HEK293 (cell line): ENCODE measurements around the gene GALNT2.

Source experiments
- CTCF ChIA-PET: fragments of 350-600 bp; formaldehyde crosslinking; extraction: SDS; loops from one replicate; lab custom pipeline; 2021; ENCODE audit warnings: antibody characterized with exemption; lab: Yijun Ruan, JAX
- POLR2A ChIA-PET: fragments of 300-600 bp; formaldehyde crosslinking; extraction: SDS; loops from one replicate; lab custom pipeline; 2020; ENCODE audit warnings: antibody characterized with exemption, inconsistent platforms; lab: Yijun Ruan, JAX
- H3K27ac ChIP-seq: fragments of 200-500 bp; sonication (Bioruptor generic); 2 replicates; pipeline ENCODE4 v1.5.1; 2014; ENCODE audit warnings: low read depth, low read length, control low read depth, inconsistent platforms; ENCODE audit errors: extremely low read depth
- H3K36me3 ChIP-seq, 2 experiments: fragments of 200-500 bp in 1 of 2; sonication (Bioruptor generic) in 1 of 2; 1 replicate in 1 of 2; 2 replicates in 1 of 2; pipeline ENCODE4 v1.5.1; 2014 to 2017; ENCODE audit warnings: inconsistent platforms in 2 of 2, low read length in 2 of 2; ENCODE audit not compliant: control insufficient read depth in 2 of 2, insufficient read depth in 1 of 2
- H3K4me1 ChIP-seq: fragments of 200-500 bp; sonication (Bioruptor generic); 2 replicates; pipeline ENCODE4 v1.5.1; 2014; ENCODE audit warnings: mild to moderate bottlenecking, low read length, inconsistent platforms; ENCODE audit not compliant: control insufficient read depth, insufficient read depth
- H3K4me3 ChIP-seq: 2 replicates; pipeline ENCODE4 v1.5.1; 2011; ENCODE audit warnings: low read depth, mild to moderate bottlenecking, control low read depth, low read length, moderate library complexity
- H3K9me3 ChIP-seq: fragments of 200-500 bp; sonication (Bioruptor generic); 2 replicates; pipeline ENCODE4 v1.5.1; 2014; ENCODE audit warnings: low read depth, low read length, inconsistent platforms; ENCODE audit not compliant: control insufficient read depth, insufficient read depth
- CTCF ChIP-seq: fragments of 450-650 bp; formaldehyde crosslinking; IDR thresholded peaks from 2 replicates; pipeline ENCODE4 v1.5.1; 2016; ENCODE audit warnings: missing biosample characterization, missing genetic modification characterization
- HOXC10 ChIP-seq: sonication (generic); formaldehyde crosslinking; IDR thresholded peaks from 2 replicates; pipeline ENCODE4 v1.8.1; 2023; ENCODE audit warnings: mild to moderate bottlenecking, missing genetic modification reagents
- PATZ1 ChIP-seq: fragments of 450-650 bp; formaldehyde crosslinking; IDR thresholded peaks from 2 replicates; pipeline ENCODE4 v1.5.1; 2016; ENCODE audit warnings: missing biosample characterization, missing genetic modification characterization
- ZBTB20 ChIP-seq: fragments of 450-650 bp; formaldehyde crosslinking; IDR thresholded peaks from 2 replicates; pipeline ENCODE4 v1.5.1; 2016; ENCODE audit warnings: missing biosample characterization, missing genetic modification characterization
- ZNF157 ChIP-seq: fragments of 450-650 bp; formaldehyde crosslinking; IDR thresholded peaks from 2 replicates; pipeline ENCODE4 v1.5.1; 2016; ENCODE audit warnings: missing biosample characterization, missing genetic modification characterization
- ZNF266 ChIP-seq: fragments of 450-650 bp; formaldehyde crosslinking; IDR thresholded peaks from 2 replicates; pipeline ENCODE4 v1.5.1; 2016; ENCODE audit warnings: missing biosample characterization, missing genetic modification characterization, low read depth
- ZNF416 ChIP-seq: fragments of 450-650 bp; formaldehyde crosslinking; IDR thresholded peaks from 2 replicates; pipeline ENCODE4 v1.5.1; 2016; ENCODE audit warnings: missing biosample characterization, missing genetic modification characterization
- ZNF514 ChIP-seq: fragments of 450-650 bp; formaldehyde crosslinking; IDR thresholded peaks from 2 replicates; pipeline ENCODE4 v1.5.1; 2016; ENCODE audit warnings: missing biosample characterization, missing genetic modification characterization
- ZNF521 ChIP-seq: fragments of 450-650 bp; formaldehyde crosslinking; IDR thresholded peaks from 2 replicates; pipeline ENCODE4 v1.5.1; 2017; ENCODE audit warnings: missing biosample characterization, mild to moderate bottlenecking, missing genetic modification characterization
- ZNF596 ChIP-seq: fragments of 450-650 bp; IDR thresholded peaks from 2 replicates; pipeline ENCODE4 v1.5.0; 2018; ENCODE audit warnings: missing biosample characterization, mild to moderate bottlenecking, missing genetic modification characterization, moderate library complexity
- ZNF600 ChIP-seq: fragments of 450-650 bp; formaldehyde crosslinking; IDR thresholded peaks from 2 replicates; pipeline ENCODE4 v1.5.1; 2016; ENCODE audit warnings: missing biosample characterization, missing genetic modification characterization
- ZNF623 ChIP-seq: fragments of 450-650 bp; formaldehyde crosslinking; IDR thresholded peaks from 2 replicates; pipeline ENCODE4 v1.5.1; 2016; ENCODE audit warnings: missing biosample characterization, missing genetic modification characterization
- ZNF626 ChIP-seq: fragments of 450-650 bp; sonication (Bioruptor Pico); formaldehyde crosslinking; IDR thresholded peaks from 2 replicates; pipeline ENCODE4 v1.5.1; 2018; ENCODE audit warnings: missing biosample characterization, missing genetic modification characterization, inconsistent platforms
- ZNF776 ChIP-seq: fragments of 450-650 bp; formaldehyde crosslinking; IDR thresholded peaks from 2 replicates; pipeline ENCODE4 v1.5.0; 2017; ENCODE audit warnings: missing biosample characterization, missing genetic modification characterization, borderline replicate concordance
- ZNF785 ChIP-seq: fragments of 450-650 bp; formaldehyde crosslinking; IDR thresholded peaks from 2 replicates; pipeline ENCODE4 v1.5.1; 2016; ENCODE audit warnings: missing biosample characterization, missing genetic modification characterization
- ZNF792 ChIP-seq: fragments of 450-650 bp; formaldehyde crosslinking; IDR thresholded peaks from 2 replicates; pipeline ENCODE4 v1.5.1; 2016; ENCODE audit warnings: missing biosample characterization, missing genetic modification characterization
- ZXDB ChIP-seq: fragments of 450-650 bp; formaldehyde crosslinking; IDR thresholded peaks from 2 replicates; pipeline ENCODE4 v1.5.1; 2016; ENCODE audit warnings: missing biosample characterization, missing genetic modification characterization
- TF ChIP-seq, protein P1 (sequence below): fragments of 450-650 bp; formaldehyde crosslinking; IDR thresholded peaks from 2 replicates; pipeline ENCODE4 v1.5.1; 2016; ENCODE audit warnings: missing biosample characterization, missing genetic modification characterization, low read depth
- TF ChIP-seq, protein P2 (sequence below): fragments of 450-650 bp; formaldehyde crosslinking; IDR thresholded peaks from 2 replicates; pipeline ENCODE4 v1.5.1; 2016; ENCODE audit warnings: missing biosample characterization, missing genetic modification characterization

Gene GALNT2

GRCh38 chr1:230278376-230278775 is 211.3 kb downstream of the GALNT2 start:
- Histone ChIP-seq H3K36me3 (peaks cover 15 to 42% of the 10 kb centered on the region in 2 experiments), H3K4me1 (peaks cover 15% of the 10 kb centered on the region), H3K4me3 (no peak overlapping the region), H3K9me3 (no peaks in the 10 kb centered on the region)
- CTCF ChIA-PET: interaction anchor here (0.9 to 1.1 kb wide), 2 partner anchors 9 to 626 kb away, joined by 3 to 4 read pairs; no protein-coding TSS in a partner anchor
- POLR2A ChIA-PET: no interaction called here
- no peak for TF ChIP-seq ZNF785 (tag by site-specific recombination)
- TF ChIP-seq ZNF600 (tag by site-specific recombination): no peak
- TF ChIP-seq ZNF626 (tag by site-specific recombination): no peak
- no peak for TF ChIP-seq ZNF596 (tag by site-specific recombination)
- TF ChIP-seq ZNF792: no peak
- TF ChIP-seq ZBTB20 (tag by site-specific recombination): no peak
- TF ChIP-seq ZNF514: no peak
- TF ChIP-seq, protein P1, sequence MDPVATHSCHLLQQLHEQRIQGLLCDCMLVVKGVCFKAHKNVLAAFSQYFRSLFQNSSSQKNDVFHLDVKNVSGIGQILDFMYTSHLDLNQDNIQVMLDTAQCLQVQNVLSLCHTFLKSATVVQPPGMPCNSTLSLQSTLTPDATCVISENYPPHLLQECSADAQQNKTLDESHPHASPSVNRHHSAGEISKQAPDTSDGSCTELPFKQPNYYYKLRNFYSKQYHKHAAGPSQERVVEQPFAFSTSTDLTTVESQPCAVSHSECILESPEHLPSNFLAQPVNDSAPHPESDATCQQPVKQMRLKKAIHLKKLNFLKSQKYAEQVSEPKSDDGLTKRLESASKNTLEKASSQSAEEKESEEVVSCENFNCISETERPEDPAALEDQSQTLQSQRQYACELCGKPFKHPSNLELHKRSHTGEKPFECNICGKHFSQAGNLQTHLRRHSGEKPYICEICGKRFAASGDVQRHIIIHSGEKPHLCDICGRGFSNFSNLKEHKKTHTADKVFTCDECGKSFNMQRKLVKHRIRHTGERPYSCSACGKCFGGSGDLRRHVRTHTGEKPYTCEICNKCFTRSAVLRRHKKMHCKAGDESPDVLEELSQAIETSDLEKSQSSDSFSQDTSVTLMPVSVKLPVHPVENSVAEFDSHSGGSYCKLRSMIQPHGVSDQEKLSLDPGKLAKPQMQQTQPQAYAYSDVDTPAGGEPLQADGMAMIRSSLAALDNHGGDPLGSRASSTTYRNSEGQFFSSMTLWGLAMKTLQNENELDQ (tag by site-specific recombination): no peak
- TF ChIP-seq, protein P2, sequence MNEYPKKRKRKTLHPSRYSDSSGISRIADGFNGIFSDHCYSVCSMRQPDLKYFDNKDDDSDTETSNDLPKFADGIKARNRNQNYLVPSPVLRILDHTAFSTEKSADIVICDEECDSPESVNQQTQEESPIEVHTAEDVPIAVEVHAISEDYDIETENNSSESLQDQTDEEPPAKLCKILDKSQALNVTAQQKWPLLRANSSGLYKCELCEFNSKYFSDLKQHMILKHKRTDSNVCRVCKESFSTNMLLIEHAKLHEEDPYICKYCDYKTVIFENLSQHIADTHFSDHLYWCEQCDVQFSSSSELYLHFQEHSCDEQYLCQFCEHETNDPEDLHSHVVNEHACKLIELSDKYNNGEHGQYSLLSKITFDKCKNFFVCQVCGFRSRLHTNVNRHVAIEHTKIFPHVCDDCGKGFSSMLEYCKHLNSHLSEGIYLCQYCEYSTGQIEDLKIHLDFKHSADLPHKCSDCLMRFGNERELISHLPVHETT: no peak
- no peak for TF ChIP-seq ZNF623 (tag by site-specific recombination)
- TF ChIP-seq ZNF157 (tag by site-specific recombination): no peak
- no peak for TF ChIP-seq ZNF416 (tag by site-specific recombination)
- TF ChIP-seq ZNF776 (tag by site-specific recombination): no peak
- TF ChIP-seq ZNF521: no peak
- TF ChIP-seq ZNF266: no peak
- no peak for TF ChIP-seq HOXC10 (CRISPR knock-in tag)
- TF ChIP-seq ZXDB (tag by site-specific recombination): no peak
- TF ChIP-seq, all 188 proteins: peak for 0
- H3K27ac ChIP-seq: no peak overlapping the region

- CTCF ChIA-PET: interaction anchor here (0.7 to 1.4 kb wide), 3 partner anchors 10 to 352 kb away, joined by 3 to 4 read pairs (median 3); no protein-coding TSS in a partner anchor
- H3K27ac ChIP-seq: no peak overlapping the region
- TF ChIP-seq CTCF (no peak), PATZ1 (tag by site-specific recombination) (no peak)
- no peaks in the 10 kb centered on the region for H3K9me3 ChIP-seq
- POLR2A ChIA-PET: no interaction called here
- H3K36me3 ChIP-seq: peaks cover 15 to 42% of the 10 kb centered on the region in 2 experiments
- peaks cover 15% of the 10 kb centered on the region for H3K4me1 ChIP-seq
- no peak overlapping the region for H3K4me3 ChIP-seq
Observed at GRCh38 chr1:230278871-230279582, 212.0 kb downstream of the GALNT2 start.
